CD4-positive, alpha-beta T cell treated with Interleukin-17A for 4 hours (primary cell): ENCODE data around the gene CAB39.

Experiments
- DNase-seq: peaks from one replicate; pipeline ENCODE4 v3.0.0-alpha.2; 2020; ENCODE audit warnings: mixed read lengths

The CAB39 gene

GRCh38 chr2:230821991-230822520, 109.4 kb downstream of the CAB39 start:
- no peak for DNase-seq

- no peak for DNase-seq
Measured at GRCh38 chr2:230823264-230823964, 110.8 kb downstream of the CAB39 start.

- DNase-seq = peak; percentile 62
Measured at GRCh38 chr2:230824406-230824978, 111.8 kb downstream of the CAB39 start.

GRCh38 chr2:230825354-230825753, 112.7 kb downstream of the CAB39 start:
- DNase-seq = no peak

- no peak for DNase-seq
Measured at GRCh38 chr2:230827774-230828271, 115.2 kb downstream of the CAB39 start.

GRCh38 chr2:230828272-230828961, 115.8 kb downstream of the CAB39 start:
- no peak for DNase-seq

GRCh38 chr2:230829293-230829692, 116.7 kb downstream of the CAB39 start:
- DNase-seq = no peak

- DNase-seq = no peak
Measured at GRCh38 chr2:230829959-230830358, 117.3 kb downstream of the CAB39 start.

GRCh38 chr2:230830428-230830827, 117.8 kb downstream of the CAB39 start:
- DNase-seq = no peak

GRCh38 chr2:230840301-230840700, 127.7 kb downstream of the CAB39 start:
- no peak for DNase-seq

GRCh38 chr2:230842473-230842872, 129.8 kb downstream of the CAB39 start:
- DNase-seq = no peak

GRCh38 chr2:230843132-230843531, 130.5 kb downstream of the CAB39 start:
- DNase-seq = no peak

- no peak for DNase-seq
Measured at GRCh38 chr2:230846360-230846759, 133.7 kb downstream of the CAB39 start.

GRCh38 chr2:230847883-230848388, 135.3 kb downstream of the CAB39 start:
- peak; percentile 93 for DNase-seq

- peak; percentile 78 for DNase-seq
Measured at GRCh38 chr2:230849633-230850357, 137.2 kb downstream of the CAB39 start.

- no peak for DNase-seq
Measured at GRCh38 chr2:230850358-230850658, 137.7 kb downstream of the CAB39 start.

GRCh38 chr2:230852113-230852512, 139.5 kb downstream of the CAB39 start:
- no peak for DNase-seq

- peak; percentile 25 for DNase-seq
Measured at GRCh38 chr2:230861552-230862255, 149.1 kb downstream of the CAB39 start.

- no peak for DNase-seq
Measured at GRCh38 chr2:230862292-230862691, 149.7 kb downstream of the CAB39 start.

- no peak for DNase-seq
Measured at GRCh38 chr2:230863031-230863430, 150.4 kb downstream of the CAB39 start.

GRCh38 chr2:230863442-230864121, 150.9 kb downstream of the CAB39 start:
- DNase-seq = no peak

GRCh38 chr2:230864122-230864604, 151.5 kb downstream of the CAB39 start:
- no peak for DNase-seq
